ENCODE results near the gene CBX8. TPM values are rescaled to one million over a fixed set of nuclear protein-coding genes. Genes with fewer than 3 reads are reported as not detected.

The CBX8 gene
- total and polyA plus RNA-seq, 7 donors: 0.28 to 5.6 (median 1.8) TPM

DNA sequence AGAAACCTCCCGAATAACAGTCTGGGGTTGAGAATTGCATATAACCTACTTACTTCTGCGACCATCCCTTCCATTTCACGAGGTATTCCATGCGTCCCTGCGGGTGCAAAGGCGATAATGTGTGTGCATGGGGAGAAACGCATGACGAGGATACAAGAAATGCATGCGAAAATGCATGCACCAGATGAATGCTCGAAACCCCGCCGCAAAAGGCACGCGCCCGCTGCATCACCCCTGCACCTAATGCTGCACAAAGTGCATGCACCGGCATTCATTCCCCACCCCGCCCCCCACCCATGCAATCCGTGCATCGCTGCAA is 474 bp downstream of the CBX8 start:
- DNase-seq: no peak
- Histone ChIP-seq H3K4me3 (peak overlapping the region; percentile 30 to 72 (median 66)), H3K27ac (peak overlapping the region; percentile 77 to 86 (median 80)), H3K9me3 (no peaks in the 10 kb centered on the region), H3K4me1 (peaks cover 0 to 89% (median 66%) of the 10 kb centered on the region in 4 donors), H3K36me3 (no peaks in the 10 kb centered on the region), H3K27me3 (peaks cover 57 to 77% (median 75%) of the 10 kb centered on the region in 3 donors)
- 0 to 1% methylated on average over 19 of the region's 19 CpGs for WGBS, 2 donors
- intact Hi-C loops (cut with DNase I): loop anchor here (1.0 kb wide), 1 partner anchor 44 kb away; no protein-coding TSS in a partner anchor
- TF ChIP-seq POLR2A (IDR thresholded peaks at IDR 0.05): no peak
- TF ChIP-seq POLR2AphosphoS5 (IDR thresholded peaks at IDR 0.05): no peak
- TF ChIP-seq EP300 (IDR thresholded peaks at IDR 0.05): no peak
- TF ChIP-seq, protein P1, sequence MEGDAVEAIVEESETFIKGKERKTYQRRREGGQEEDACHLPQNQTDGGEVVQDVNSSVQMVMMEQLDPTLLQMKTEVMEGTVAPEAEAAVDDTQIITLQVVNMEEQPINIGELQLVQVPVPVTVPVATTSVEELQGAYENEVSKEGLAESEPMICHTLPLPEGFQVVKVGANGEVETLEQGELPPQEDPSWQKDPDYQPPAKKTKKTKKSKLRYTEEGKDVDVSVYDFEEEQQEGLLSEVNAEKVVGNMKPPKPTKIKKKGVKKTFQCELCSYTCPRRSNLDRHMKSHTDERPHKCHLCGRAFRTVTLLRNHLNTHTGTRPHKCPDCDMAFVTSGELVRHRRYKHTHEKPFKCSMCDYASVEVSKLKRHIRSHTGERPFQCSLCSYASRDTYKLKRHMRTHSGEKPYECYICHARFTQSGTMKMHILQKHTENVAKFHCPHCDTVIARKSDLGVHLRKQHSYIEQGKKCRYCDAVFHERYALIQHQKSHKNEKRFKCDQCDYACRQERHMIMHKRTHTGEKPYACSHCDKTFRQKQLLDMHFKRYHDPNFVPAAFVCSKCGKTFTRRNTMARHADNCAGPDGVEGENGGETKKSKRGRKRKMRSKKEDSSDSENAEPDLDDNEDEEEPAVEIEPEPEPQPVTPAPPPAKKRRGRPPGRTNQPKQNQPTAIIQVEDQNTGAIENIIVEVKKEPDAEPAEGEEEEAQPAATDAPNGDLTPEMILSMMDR (IDR thresholded peaks at IDR 0.05): no peak

DNA sequence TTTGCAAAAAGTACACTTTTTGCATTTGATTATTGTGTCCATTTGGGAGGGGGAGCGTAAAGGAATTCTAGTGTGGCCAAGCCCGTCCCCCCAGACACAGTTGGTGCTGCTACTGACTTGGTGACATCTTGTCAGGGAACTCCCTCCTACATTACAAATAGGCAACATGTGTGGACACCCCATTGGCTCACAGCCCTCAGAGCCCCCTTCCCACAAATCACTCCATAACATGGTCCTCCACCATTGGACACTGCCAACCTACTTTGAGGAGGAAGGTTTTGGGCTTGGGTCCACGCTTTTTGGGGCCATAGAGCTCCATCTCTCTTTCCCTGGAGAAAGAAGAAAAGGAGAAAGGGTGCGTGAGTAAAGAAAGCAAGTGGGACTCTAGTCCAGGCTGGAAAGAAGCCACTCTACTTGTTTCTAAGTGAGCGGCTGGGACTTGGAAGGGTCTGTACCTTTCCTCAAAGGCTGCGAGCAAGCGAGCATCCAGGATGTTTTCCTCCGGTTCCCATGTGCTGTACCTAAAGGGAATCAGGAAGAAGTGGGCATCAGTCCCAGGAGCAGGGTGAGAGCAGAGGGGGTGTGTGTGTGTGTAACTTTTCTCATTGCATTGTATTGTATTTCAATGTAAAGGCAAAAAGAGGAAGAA is 958 bp downstream of the CBX8 start:
- 80% methylated on average over 8 of the region's 8 CpGs for WGBS, 2 donors
- H3K27me3 ChIP-seq: peaks cover 57 to 77% (median 75%) of the 10 kb centered on the region in 3 donors
- no peak for DNase-seq
- peak overlapping the region in 3 of 4 donors; percentile 62 to 72 (median 69) for H3K4me3 ChIP-seq
- H3K27ac ChIP-seq: peak overlapping the region in 1 of 4 donors; percentile 86
- TF ChIP-seq, protein P1 (IDR thresholded peaks at IDR 0.05): no peak
- no peak for TF ChIP-seq POLR2A (IDR thresholded peaks at IDR 0.05)
- no peak for TF ChIP-seq EP300 (IDR thresholded peaks at IDR 0.05)
- TF ChIP-seq POLR2AphosphoS5 (IDR thresholded peaks at IDR 0.05): no peak
- H3K4me1 ChIP-seq: peaks cover 0 to 89% (median 62%) of the 10 kb centered on the region in 4 donors
- no peaks in the 10 kb centered on the region for H3K36me3 ChIP-seq
- intact Hi-C loops (cut with DNase I): loop anchor here (1.0 kb wide), 1 partner anchor 44 kb away; no protein-coding TSS in a partner anchor
- H3K9me3 ChIP-seq: no peaks in the 10 kb centered on the region

DNA sequence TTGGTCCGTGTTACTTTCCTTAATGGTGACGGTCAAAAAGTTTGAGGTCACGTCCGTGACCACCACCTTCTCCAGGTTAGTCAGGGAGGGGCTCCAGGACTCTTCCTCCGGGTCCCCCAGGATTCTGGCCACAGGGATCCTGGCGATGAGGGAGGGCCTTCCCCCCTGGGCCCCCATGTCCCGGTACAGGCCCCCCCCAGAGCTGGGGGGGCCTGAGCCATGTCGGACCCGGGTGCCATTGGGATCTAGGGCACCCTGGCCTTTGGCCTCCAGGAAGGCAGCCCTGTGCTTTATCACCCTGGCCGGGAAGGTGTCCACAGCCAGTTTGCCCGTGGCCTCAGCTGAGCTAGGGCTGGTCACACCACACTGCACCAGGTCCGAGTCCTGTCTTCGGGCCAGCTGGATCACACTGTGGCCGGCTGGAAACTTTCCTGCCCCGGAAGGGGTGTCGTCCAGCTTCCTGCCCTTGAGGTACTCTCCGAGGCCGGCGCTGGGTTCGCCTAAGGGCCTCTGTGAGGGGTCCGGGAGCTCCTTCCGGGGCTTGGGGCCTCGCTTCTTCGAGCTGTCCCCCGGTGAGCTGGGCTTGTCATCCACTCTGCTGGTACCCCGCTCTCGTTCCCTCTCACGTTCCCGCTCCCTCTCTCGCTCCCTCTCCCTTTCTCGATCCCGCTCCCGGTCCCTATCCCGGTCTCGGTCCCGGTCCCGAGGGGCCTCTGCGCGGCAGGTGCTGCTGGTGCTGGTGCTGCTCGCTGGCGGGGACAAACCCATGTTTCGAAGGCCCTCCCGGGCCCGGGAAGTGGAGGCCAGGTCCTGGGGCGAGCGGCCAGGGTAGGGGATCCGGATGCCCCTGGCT is 2.0 kb downstream of the CBX8 start:
- TF ChIP-seq EP300 (IDR thresholded peaks at IDR 0.05) (no peak), POLR2AphosphoS5 (IDR thresholded peaks at IDR 0.05) (no peak), POLR2A (IDR thresholded peaks at IDR 0.05) (no peak)
- TF ChIP-seq, protein P1 (IDR thresholded peaks at IDR 0.05): no peak
- H3K27ac ChIP-seq: peak overlapping the region in 2 of 4 donors; percentile 79 to 81
- H3K9me3 ChIP-seq: no peaks in the 10 kb centered on the region
- WGBS, 2 donors: 92% methylated on average over 47 of the region's 47 CpGs
- peaks cover 0 to 86% (median 60%) of the 10 kb centered on the region in 4 donors for H3K4me1 ChIP-seq
- H3K36me3 ChIP-seq: no peaks in the 10 kb centered on the region
- no peak for DNase-seq
- intact Hi-C loops (cut with DNase I): loop anchor here (5.0 kb wide), 1 partner anchor 122 kb away; no protein-coding TSS in a partner anchor
- peaks cover 57 to 77% (median 75%) of the 10 kb centered on the region in 3 donors for H3K27me3 ChIP-seq
- H3K4me3 ChIP-seq: no peak overlapping the region

DNA sequence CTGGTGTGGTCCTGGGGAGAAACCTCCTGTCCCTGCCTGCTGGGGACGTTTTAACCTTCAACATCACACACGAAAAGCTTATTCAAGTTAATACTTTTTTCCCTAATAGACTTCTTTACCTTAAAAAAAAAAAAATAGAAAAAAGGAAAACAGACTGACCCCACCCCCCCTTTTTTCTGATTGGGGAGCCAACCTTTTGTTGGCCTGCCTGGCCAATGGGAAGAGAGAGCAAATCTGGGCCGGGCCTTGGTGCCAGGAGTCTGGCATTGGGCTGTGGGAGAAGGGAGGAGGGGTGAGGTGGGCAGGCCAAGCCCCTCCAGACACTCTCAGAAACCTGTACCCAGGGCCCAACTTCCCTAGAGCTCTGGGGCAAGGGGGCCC is 3.0 kb downstream of the CBX8 start:
- peak overlapping the region; percentile 30 to 81 (median 65) for H3K27ac ChIP-seq
- H3K36me3 ChIP-seq: no peaks in the 10 kb centered on the region
- H3K9me3 ChIP-seq: no peaks in the 10 kb centered on the region
- peaks cover 56 to 77% (median 75%) of the 10 kb centered on the region in 3 donors for H3K27me3 ChIP-seq
- intact Hi-C loops (cut with DNase I): loop anchor here (2.0 to 5.0 kb wide), 2 partner anchors 15 to 123 kb away; partner anchors contain the start of gene CBX2
- peak overlapping the region in 2 of 4 donors; percentile 41 to 49 for H3K4me3 ChIP-seq
- WGBS, 2 donors: 69 to 73% methylated on average over 3 of the region's 3 CpGs
- TF ChIP-seq EP300 (IDR thresholded peaks at IDR 0.05): no peak
- TF ChIP-seq POLR2A (IDR thresholded peaks at IDR 0.05): no peak
- TF ChIP-seq, protein P1 (IDR thresholded peaks at IDR 0.05): no peak
- TF ChIP-seq POLR2AphosphoS5 (IDR thresholded peaks at IDR 0.05): no peak
- peaks cover 0 to 81% (median 59%) of the 10 kb centered on the region in 4 donors for H3K4me1 ChIP-seq
- no peak for DNase-seq

Measured in sigmoid colon (tissue), 7 donors.